Erythroblast (primary cell): ENCODE results near the gene CCDC92.

Experiments used
- GATA1 ChIP-seq: IDR thresholded peaks from 2 replicates; pipeline ENCODE4 v1.6.1; 2011; ENCODE audit warnings: low read depth, mild to moderate bottlenecking, control low read depth, low read length, moderate library complexity
- POLR2A ChIP-seq: IDR thresholded peaks from 2 replicates; pipeline ENCODE4 v1.6.1; 2011; ENCODE audit warnings: mild to moderate bottlenecking, low read length

- TF ChIP-seq POLR2A, result no peak
- no peak for TF ChIP-seq GATA1
Observed at GRCh38 chr12:123888989-123889388, 83.6 kb downstream of the CCDC92 start.
